ENCODE results near the gene GSE1. TPM values are rescaled to one million over a fixed set of nuclear protein-coding genes. Genes with fewer than 3 reads are reported as not detected.

Gene GSE1
- total and polyA plus RNA-seq, 2 experiments from 2014 or later: 32.4 to 135 TPM

- peaks cover 25% of the 10 kb centered on the region for H4K20me1 ChIP-seq (replicated peaks; ENCODE audit: insufficient read depth)
- Mint-ChIP-seq H3K36me3 (ENCODE audit: low read depth) (peaks cover 17% of the 10 kb centered on the region), H3K4me1 (peaks cover 8% of the 10 kb centered on the region), H3K9me3 (no peaks in the 10 kb centered on the region), H3K27ac (no peak overlapping the region), H3K4me3 (no peak overlapping the region; the same call in 2 of the 3 replicates), H3K27me3 (ENCODE audit: insufficient read depth, low read depth, poor library complexity) (peaks cover 19% of the 10 kb centered on the region)
- no peak overlapping the region for H3K4me2 ChIP-seq
- DNase-seq (ENCODE audit: low spot score) (no peak), ATAC-seq (no peak)
- TF ChIP-seq CTCF (conservative IDR thresholded peaks at IDR 0.05; ENCODE audit: low read depth in 2 of 2) (no peak), STAT1 (IDR thresholded peaks at IDR 0.05; ENCODE audit: unreplicated experiment) (no peak), JUNB (IDR thresholded peaks at IDR 0.05; ENCODE audit: unreplicated experiment) (no peak), ZNF331 (CRISPR knock-in tag; IDR thresholded peaks at IDR 0.05; ENCODE audit: low read depth) (no peak), EZH2 (IDR thresholded peaks at IDR 0.05; ENCODE audit: low read depth, unreplicated experiment) (no peak), REST (IDR thresholded peaks at IDR 0.05; ENCODE audit: unreplicated experiment) (no peak), ZNF114 (CRISPR knock-in tag; IDR thresholded peaks at IDR 0.05) (no peak), ETS1 (IDR thresholded peaks at IDR 0.05) (no peak), NANOG (IDR thresholded peaks at IDR 0.05; ENCODE audit: borderline replicate concordance) (no peak), ZNF462 (CRISPR knock-in tag; IDR thresholded peaks at IDR 0.05) (no peak), POLR2AphosphoS5 (IDR thresholded peaks at IDR 0.05; ENCODE audit: low read depth) (no peak), CREB1 (CRISPR knock-in tag; IDR thresholded peaks at IDR 0.05; ENCODE audit: low read depth) (no peak), EZH2phosphoT487 (IDR thresholded peaks at IDR 0.05; ENCODE audit: unreplicated experiment) (no peak)
- H3K4me1 ChIP-seq (ENCODE audit: insufficient read depth): no peaks in the 10 kb centered on the region
- H3F3A ChIP-seq (replicated peaks; ENCODE audit: low read depth): peaks cover 7% of the 10 kb centered on the region; the same call in 1 of the 2 replicates
- H3K36me3 ChIP-seq (ENCODE audit: insufficient read depth): no peaks in the 10 kb centered on the region
- H3K9me2 ChIP-seq (ENCODE audit: insufficient read depth): no peaks in the 10 kb centered on the region
- peaks cover 33% of the 10 kb centered on the region for H3K79me2 ChIP-seq (replicated peaks; ENCODE audit: insufficient read depth)
- no peak overlapping the region for H3K27ac ChIP-seq (ENCODE audit: low read depth)
- H2AFZ ChIP-seq: no peak overlapping the region
- no peaks in the 10 kb centered on the region for H3K27me3 ChIP-seq (ENCODE audit: insufficient read depth)
- no peak overlapping the region for H3K4me3 ChIP-seq
Measured at GRCh38 chr16:85648805-85649204, 35.7 kb downstream of the GSE1 start.
